ENCODE data around the gene KCNMB3. TPM values are rescaled to one million over a fixed set of nuclear protein-coding genes. Genes with fewer than 3 reads are reported as not detected.

KCNMB3 gene
- polyA plus RNA-seq, 1 experiment: 0.89 TPM

DNA sequence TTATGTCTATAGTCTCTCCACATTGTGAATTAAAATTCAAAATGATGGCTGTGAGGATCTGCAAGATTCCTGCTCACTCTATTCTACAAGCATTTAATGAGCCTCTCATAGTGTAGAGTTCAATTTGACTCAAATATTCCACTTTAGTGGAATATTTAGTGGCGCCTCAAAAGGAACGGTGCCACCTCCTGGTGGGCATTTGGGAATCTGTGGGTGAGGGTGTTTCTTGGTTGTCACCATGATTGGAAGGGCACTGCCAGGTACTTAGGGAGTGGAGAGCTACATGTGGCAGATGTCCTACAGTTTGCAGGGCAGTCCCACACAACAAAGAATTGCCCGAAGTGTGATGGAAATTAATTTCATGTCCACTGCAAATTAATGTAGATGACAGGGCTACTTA is 21.5 kb upstream of the KCNMB3 start:
- H3K27ac ChIP-seq (ENCODE audit: low read depth, low read length): no peak overlapping the region
- H3K9me3 ChIP-seq (ENCODE audit: control insufficient read depth, insufficient read depth, low read length): no peaks in the 10 kb centered on the region
- H3K27me3 ChIP-seq (ENCODE audit: control insufficient read depth, insufficient read depth, low read length): no peaks in the 10 kb centered on the region
- H3K4me3 ChIP-seq (ENCODE audit: low read depth, low read length): no peak overlapping the region
- TF ChIP-seq, protein P1, sequence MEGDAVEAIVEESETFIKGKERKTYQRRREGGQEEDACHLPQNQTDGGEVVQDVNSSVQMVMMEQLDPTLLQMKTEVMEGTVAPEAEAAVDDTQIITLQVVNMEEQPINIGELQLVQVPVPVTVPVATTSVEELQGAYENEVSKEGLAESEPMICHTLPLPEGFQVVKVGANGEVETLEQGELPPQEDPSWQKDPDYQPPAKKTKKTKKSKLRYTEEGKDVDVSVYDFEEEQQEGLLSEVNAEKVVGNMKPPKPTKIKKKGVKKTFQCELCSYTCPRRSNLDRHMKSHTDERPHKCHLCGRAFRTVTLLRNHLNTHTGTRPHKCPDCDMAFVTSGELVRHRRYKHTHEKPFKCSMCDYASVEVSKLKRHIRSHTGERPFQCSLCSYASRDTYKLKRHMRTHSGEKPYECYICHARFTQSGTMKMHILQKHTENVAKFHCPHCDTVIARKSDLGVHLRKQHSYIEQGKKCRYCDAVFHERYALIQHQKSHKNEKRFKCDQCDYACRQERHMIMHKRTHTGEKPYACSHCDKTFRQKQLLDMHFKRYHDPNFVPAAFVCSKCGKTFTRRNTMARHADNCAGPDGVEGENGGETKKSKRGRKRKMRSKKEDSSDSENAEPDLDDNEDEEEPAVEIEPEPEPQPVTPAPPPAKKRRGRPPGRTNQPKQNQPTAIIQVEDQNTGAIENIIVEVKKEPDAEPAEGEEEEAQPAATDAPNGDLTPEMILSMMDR (IDR thresholded peaks at IDR 0.05; ENCODE audit: low read depth, low read length): peak; percentile 31; the same call in 1 of the 2 replicates
- ChIA-PET CTCF (interaction anchor here (0.7 to 1.9 kb wide), 11 partner anchors 11 to 254 kb away, joined by 3 to 7 read pairs (median 4); no protein-coding TSS in a partner anchor), POLR2A (no interaction called here)
- no peak for DNase-seq (ENCODE audit: low read depth, low spot score)

- CTCF ChIA-PET: interaction anchor here (1.7 kb wide), 1 partner anchor 46 kb away, joined by 7 read pairs; no protein-coding TSS in a partner anchor
Measured at GRCh38 chr3:179269152-179269707, 18.3 kb upstream of the KCNMB3 start.

DNA sequence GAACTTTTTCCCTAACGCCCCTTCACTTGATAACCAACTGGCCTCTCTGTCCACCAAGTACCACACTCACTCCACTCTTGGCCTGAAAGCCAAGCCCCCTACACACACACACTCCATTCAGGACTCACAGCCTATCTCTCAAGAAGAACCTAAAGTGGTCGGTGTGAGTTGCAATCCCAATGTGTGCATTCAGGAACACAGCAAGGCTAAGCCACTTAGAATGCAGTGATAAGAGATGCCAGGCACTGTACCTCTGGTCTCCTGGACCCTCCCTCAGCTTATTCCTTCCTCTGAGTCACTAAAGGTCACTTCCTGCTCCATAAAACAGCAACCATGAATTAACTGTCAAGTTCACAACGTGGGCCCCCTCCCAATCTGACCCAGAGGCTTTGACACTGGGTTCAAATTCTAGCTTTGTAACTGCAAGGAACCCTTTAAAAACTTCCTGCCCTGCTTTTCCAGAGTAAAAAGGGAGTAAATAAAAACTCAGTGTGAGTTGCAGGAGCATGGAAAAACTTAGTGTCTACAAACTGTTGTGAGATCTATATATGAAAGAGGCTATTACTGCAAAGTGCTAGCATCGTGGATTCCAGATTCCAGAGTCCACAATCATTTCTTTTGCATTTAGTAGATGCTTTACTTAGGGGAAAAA is 17.6 kb upstream of the KCNMB3 start:
- TF ChIP-seq, protein P1 (IDR thresholded peaks at IDR 0.05; ENCODE audit: low read depth, low read length): no peak
- ChIA-PET POLR2A (no interaction called here), CTCF (interaction anchor here (0.6 to 1.2 kb wide), 2 partner anchors 53 to 253 kb away, joined by 3 read pairs; no protein-coding TSS in a partner anchor)
- Histone ChIP-seq H3K9me3 (ENCODE audit: control insufficient read depth, insufficient read depth, low read length) (no peaks in the 10 kb centered on the region; the same call in 1 of the 2 replicates), H3K27me3 (ENCODE audit: control insufficient read depth, insufficient read depth, low read length) (peaks cover 5% of the 10 kb centered on the region), H3K27ac (ENCODE audit: low read depth, low read length) (no peak overlapping the region), H3K4me3 (ENCODE audit: low read depth, low read length) (no peak overlapping the region)
- no peak for DNase-seq (ENCODE audit: low read depth, low spot score)

More at GRCh38 chr3:179269152-179269707, 18.3 kb upstream of the KCNMB3 start:
- TF ChIP-seq, protein P1 (IDR thresholded peaks at IDR 0.05; ENCODE audit: low read depth, low read length): no peak
- Histone ChIP-seq H3K27me3 (ENCODE audit: control insufficient read depth, insufficient read depth, low read length) (peaks cover 5% of the 10 kb centered on the region), H3K4me3 (ENCODE audit: low read depth, low read length) (no peak overlapping the region), H3K9me3 (ENCODE audit: control insufficient read depth, insufficient read depth, low read length) (no peaks in the 10 kb centered on the region; the same call in 1 of the 2 replicates), H3K27ac (ENCODE audit: low read depth, low read length) (no peak overlapping the region)
- POLR2A ChIA-PET: no interaction called here
- no peak for DNase-seq (ENCODE audit: low read depth, low spot score)

- CTCF ChIA-PET: interaction anchor here (0.8 kb wide), 1 partner anchor 55 kb away, joined by 3 read pairs; no protein-coding TSS in a partner anchor
- Histone ChIP-seq H3K27me3 (ENCODE audit: control insufficient read depth, insufficient read depth, low read length) (peaks cover 5% of the 10 kb centered on the region), H3K4me3 (ENCODE audit: low read depth, low read length) (no peak overlapping the region), H3K27ac (ENCODE audit: low read depth, low read length) (no peak overlapping the region), H3K9me3 (ENCODE audit: control insufficient read depth, insufficient read depth, low read length) (peaks cover 7% of the 10 kb centered on the region; the same call in 1 of the 2 replicates)
- POLR2A ChIA-PET: interaction anchor here (0.5 kb wide), 1 partner anchor 119 kb away, joined by 3 read pairs; the partner anchor contains the start of gene PIK3CA
- TF ChIP-seq, protein P1 (IDR thresholded peaks at IDR 0.05; ENCODE audit: low read depth, low read length): no peak
- DNase-seq (ENCODE audit: low read depth, low spot score): no peak
Measured at GRCh38 chr3:179266701-179267211, 15.8 kb upstream of the KCNMB3 start.

- no peak for DNase-seq (ENCODE audit: low read depth, low spot score)
- ChIA-PET CTCF (no interaction called here), POLR2A (no interaction called here)
- peaks cover 7% of the 10 kb centered on the region; the same call in 1 of the 2 replicates for H3K9me3 ChIP-seq (ENCODE audit: control insufficient read depth, insufficient read depth, low read length)
- H3K4me3 ChIP-seq (ENCODE audit: low read depth, low read length): no peak overlapping the region
- TF ChIP-seq, protein P1 (IDR thresholded peaks at IDR 0.05; ENCODE audit: low read depth, low read length): no peak
- peaks cover 5% of the 10 kb centered on the region for H3K27me3 ChIP-seq (ENCODE audit: control insufficient read depth, insufficient read depth, low read length)
- H3K27ac ChIP-seq (ENCODE audit: low read depth, low read length): no peak overlapping the region
Measured at GRCh38 chr3:179265875-179266274, 15.0 kb upstream of the KCNMB3 start.
